ENCODE measurements around the gene TMEM43.

TMEM43 gene

GRCh38 chr3:14150491-14151230 lies 25.8 kb downstream of the TMEM43 start:
- H3K9me3 Mint-ChIP-seq = no peaks in the 10 kb centered on the region
- no peak for ATAC-seq
- peak overlapping the region; percentile 2 to 79 for H3K27ac Mint-ChIP-seq
- H3K27me3 Mint-ChIP-seq = no peaks in the 10 kb centered on the region
- no peak overlapping the region for H3K4me3 Mint-ChIP-seq
- peaks cover 7% of the 10 kb centered on the region for H3K4me1 Mint-ChIP-seq
- no peak for DNase-seq

- no peaks in the 10 kb centered on the region for H3K9me3 Mint-ChIP-seq
- ATAC-seq = no peak
- DNase-seq = no peak
- no peak overlapping the region for H3K27ac Mint-ChIP-seq
- no peak overlapping the region for H3K4me3 Mint-ChIP-seq
- peaks cover 7% of the 10 kb centered on the region for H3K4me1 Mint-ChIP-seq
- H3K27me3 Mint-ChIP-seq = no peaks in the 10 kb centered on the region
These were observed 26.7 kb downstream of the TMEM43 start for GRCh38 chr3:14151471-14152083.

DNA sequence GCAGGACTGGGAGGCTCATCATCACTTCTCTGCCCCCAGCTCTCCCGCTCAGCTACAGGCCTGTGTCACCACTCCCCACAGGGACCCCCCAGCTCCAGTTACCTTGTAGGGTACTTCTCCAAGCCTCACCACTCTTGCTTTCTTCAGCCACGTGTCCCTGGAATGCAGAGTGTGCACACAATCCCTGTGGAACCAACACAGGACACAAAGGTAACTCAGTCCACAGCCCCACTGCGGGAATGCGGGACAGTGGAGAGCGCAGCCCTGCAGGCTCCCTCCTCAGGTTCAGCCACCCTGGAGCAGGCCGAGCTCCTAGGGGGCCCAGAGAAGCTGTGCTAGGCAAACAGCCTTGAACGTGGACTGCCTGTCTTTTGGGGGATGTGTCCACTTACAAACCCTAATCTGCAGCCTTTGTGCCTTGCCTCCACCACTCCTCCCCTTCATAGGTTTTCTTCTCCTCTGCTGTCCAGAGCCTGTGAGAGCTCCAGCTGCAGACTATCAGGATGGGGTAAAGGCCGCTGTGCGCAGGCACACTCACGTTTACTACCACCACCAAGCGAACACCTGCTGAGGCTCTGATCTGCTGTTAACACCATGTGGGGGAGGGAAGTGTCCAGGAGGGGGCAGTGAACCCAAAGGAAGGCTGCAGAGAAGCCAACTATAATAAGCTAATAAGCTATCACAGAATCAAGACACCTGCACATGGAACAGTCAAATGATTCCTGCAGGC lies 27.5 kb downstream of the TMEM43 start:
- Mint-ChIP-seq H3K4me1 (peaks cover 7% of the 10 kb centered on the region), H3K9me3 (no peaks in the 10 kb centered on the region), H3K27ac (peak overlapping the region in 1 of 2 donors; percentile 38), H3K27me3 (no peaks in the 10 kb centered on the region), H3K4me3 (no peak overlapping the region)
- ATAC-seq = peak; percentile 54
- no peak for DNase-seq

GRCh38 chr3:14152963-14153355 lies 28.1 kb downstream of the TMEM43 start:
- no peaks in the 10 kb centered on the region for H3K9me3 Mint-ChIP-seq
- no peak overlapping the region for H3K4me3 Mint-ChIP-seq
- peaks cover 7% of the 10 kb centered on the region for H3K4me1 Mint-ChIP-seq
- peak overlapping the region in 1 of 2 donors; percentile 38 for H3K27ac Mint-ChIP-seq
- ATAC-seq (no peak), DNase-seq (no peak)
- H3K27me3 Mint-ChIP-seq = no peaks in the 10 kb centered on the region

DNA sequence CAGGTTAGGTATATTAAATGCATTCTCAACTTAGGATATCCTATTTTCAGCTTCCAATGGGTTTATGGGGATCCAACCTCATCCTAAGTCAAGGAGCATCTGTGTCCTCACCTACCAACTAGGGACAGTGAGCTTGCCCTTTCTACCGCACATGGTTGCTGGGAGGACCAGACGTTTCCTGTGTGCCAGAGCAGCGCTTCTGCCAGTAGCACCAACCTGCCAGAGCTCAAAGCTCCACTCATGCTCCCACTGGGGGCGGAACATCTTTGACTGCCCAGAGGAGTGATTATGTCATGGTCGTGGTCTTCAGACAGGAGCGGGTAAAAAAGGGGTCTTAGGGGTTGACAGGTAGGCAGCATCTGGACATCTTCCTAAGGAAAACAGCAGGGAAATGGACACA lies 28.8 kb downstream of the TMEM43 start:
- no peak overlapping the region for H3K27ac Mint-ChIP-seq
- DNase-seq (no peak), ATAC-seq (no peak)
- H3K9me3 Mint-ChIP-seq = no peaks in the 10 kb centered on the region
- H3K4me1 Mint-ChIP-seq = peaks cover 7% of the 10 kb centered on the region
- H3K4me3 Mint-ChIP-seq = no peak overlapping the region
- no peaks in the 10 kb centered on the region for H3K27me3 Mint-ChIP-seq

DNA sequence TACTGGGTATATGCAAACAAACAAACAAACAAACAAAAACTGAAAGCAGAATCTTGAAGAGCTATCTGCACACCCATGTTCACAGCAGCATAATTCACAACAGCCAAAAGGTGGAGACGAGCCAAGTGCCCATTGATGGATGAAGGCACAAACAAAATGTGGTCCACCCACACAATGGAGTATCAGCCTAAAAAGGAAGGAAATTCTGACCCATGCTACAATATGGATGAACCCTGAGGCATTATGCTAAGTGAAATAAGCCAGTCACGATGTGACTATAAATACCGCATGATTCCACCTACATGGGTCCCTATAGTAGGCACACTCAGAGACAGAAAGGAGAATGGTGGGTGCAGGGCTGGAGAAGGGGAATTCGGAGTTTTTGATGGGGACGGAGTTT lies 29.4 kb downstream of the TMEM43 start:
- no peak for ATAC-seq
- Mint-ChIP-seq H3K9me3 (no peaks in the 10 kb centered on the region), H3K4me1 (peaks cover 7% of the 10 kb centered on the region), H3K27ac (no peak overlapping the region), H3K27me3 (no peaks in the 10 kb centered on the region), H3K4me3 (no peak overlapping the region)
- no peak for DNase-seq

- Mint-ChIP-seq H3K27me3 (no peaks in the 10 kb centered on the region), H3K4me1 (peaks cover 7% of the 10 kb centered on the region), H3K4me3 (no peak overlapping the region), H3K27ac (peak overlapping the region in 1 of 2 donors; percentile 77), H3K9me3 (no peaks in the 10 kb centered on the region)
- DNase-seq (no peak), ATAC-seq (no peak)
These were observed 30.1 kb downstream of the TMEM43 start for GRCh38 chr3:14154895-14155440.

DNA sequence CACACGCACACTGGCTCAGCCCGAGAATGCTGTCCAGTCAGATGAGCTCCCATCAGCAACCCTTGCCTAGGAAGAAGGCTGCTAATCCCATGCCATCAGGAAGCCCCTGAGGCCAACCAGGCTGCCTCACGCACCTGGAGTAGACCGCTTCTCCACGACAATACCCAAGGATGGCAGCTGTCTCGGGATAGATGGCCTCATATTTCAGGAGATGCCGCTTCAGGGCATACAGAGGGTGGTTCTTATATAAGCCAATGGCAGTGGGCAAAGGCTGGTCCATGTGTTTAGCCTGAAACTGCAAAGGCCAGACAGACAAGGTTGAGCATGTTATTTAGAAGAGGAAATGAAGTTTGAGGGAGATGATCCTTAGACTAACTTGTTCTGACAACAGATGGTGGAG lies 31.3 kb downstream of the TMEM43 start:
- ATAC-seq (no peak), DNase-seq (no peak)
- Mint-ChIP-seq H3K27ac (no peak overlapping the region), H3K27me3 (no peaks in the 10 kb centered on the region), H3K4me3 (no peak overlapping the region), H3K9me3 (no peaks in the 10 kb centered on the region), H3K4me1 (peaks cover 7% of the 10 kb centered on the region)

DNA sequence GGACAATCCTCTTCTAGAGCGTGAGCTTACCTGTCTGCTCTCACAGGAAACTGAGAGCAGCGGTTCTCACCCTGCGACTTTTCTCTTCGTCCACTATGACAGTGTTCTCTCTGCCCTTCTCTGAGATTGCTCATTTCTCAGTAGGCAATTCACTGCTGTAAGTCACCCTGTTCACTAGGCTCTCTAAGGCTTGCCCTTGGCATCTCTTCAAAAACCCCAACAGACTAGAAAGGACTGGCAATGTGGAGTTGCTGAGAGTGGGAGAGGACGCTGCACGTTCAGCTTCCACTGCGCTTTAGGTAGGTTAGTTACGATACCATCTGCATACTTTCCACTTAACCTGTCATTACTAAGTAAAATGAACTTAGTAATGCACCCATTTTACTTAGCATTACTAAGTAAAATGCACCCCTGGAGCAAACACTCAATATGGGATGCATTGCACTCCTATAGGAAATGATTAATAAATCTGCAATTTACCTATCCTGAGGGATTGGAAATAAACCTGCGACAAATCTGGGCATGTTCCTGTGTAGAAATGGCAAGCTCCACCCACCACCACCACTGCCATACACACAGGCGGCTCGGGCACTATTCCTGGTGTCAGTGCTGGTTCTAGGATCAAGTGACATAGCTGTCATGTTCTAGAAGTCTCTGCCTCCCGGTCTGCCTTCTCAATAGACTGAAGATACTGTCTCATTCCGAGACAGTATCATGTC lies 32.1 kb downstream of the TMEM43 start:
- Mint-ChIP-seq H3K9me3 (peaks cover 5 to 6% of the 10 kb centered on the region in 2 donors), H3K4me3 (no peak overlapping the region), H3K27ac (no peak overlapping the region), H3K27me3 (no peaks in the 10 kb centered on the region), H3K4me1 (peaks cover 7% of the 10 kb centered on the region)
- DNase-seq = no peak
- ATAC-seq = no peak

GRCh38 chr3:14157951-14158350 lies 33.1 kb downstream of the TMEM43 start:
- Mint-ChIP-seq H3K4me1 (peaks cover 7% of the 10 kb centered on the region), H3K27me3 (no peaks in the 10 kb centered on the region), H3K27ac (peak overlapping the region in 1 of 2 donors; percentile 64), H3K4me3 (no peak overlapping the region), H3K9me3 (peaks cover 11 to 14% of the 10 kb centered on the region in 2 donors)
- DNase-seq (no peak), ATAC-seq (no peak)

GRCh38 chr3:14158370-14158769 lies 33.5 kb downstream of the TMEM43 start:
- peaks cover 7% of the 10 kb centered on the region for H3K4me1 Mint-ChIP-seq
- peak overlapping the region in 1 of 2 donors; percentile 64 for H3K27ac Mint-ChIP-seq
- DNase-seq = no peak
- H3K9me3 Mint-ChIP-seq = peaks cover 11 to 14% of the 10 kb centered on the region in 2 donors
- no peaks in the 10 kb centered on the region for H3K27me3 Mint-ChIP-seq
- H3K4me3 Mint-ChIP-seq = no peak overlapping the region
- no peak for ATAC-seq

- Mint-ChIP-seq H3K9me3 (peaks cover 11 to 14% of the 10 kb centered on the region in 2 donors), H3K27me3 (no peaks in the 10 kb centered on the region), H3K4me3 (no peak overlapping the region), H3K4me1 (peaks cover 7% of the 10 kb centered on the region), H3K27ac (no peak overlapping the region)
- DNase-seq (no peak), ATAC-seq (no peak)
These were observed 34.6 kb downstream of the TMEM43 start for GRCh38 chr3:14159426-14159825.

GRCh38 chr3:14161282-14161681 lies 36.4 kb downstream of the TMEM43 start:
- peaks cover 11 to 14% of the 10 kb centered on the region in 2 donors for H3K9me3 Mint-ChIP-seq
- no peak overlapping the region for H3K4me3 Mint-ChIP-seq
- H3K27me3 Mint-ChIP-seq = no peaks in the 10 kb centered on the region
- ATAC-seq (no peak), DNase-seq (no peak)
- H3K4me1 Mint-ChIP-seq = peaks cover under 1% of the 10 kb centered on the region
- H3K27ac Mint-ChIP-seq = no peak overlapping the region

- no peak for ATAC-seq
- H3K27ac Mint-ChIP-seq = no peak overlapping the region
These were observed 37.3 kb downstream of the TMEM43 start for GRCh38 chr3:14162178-14162577.

DNA sequence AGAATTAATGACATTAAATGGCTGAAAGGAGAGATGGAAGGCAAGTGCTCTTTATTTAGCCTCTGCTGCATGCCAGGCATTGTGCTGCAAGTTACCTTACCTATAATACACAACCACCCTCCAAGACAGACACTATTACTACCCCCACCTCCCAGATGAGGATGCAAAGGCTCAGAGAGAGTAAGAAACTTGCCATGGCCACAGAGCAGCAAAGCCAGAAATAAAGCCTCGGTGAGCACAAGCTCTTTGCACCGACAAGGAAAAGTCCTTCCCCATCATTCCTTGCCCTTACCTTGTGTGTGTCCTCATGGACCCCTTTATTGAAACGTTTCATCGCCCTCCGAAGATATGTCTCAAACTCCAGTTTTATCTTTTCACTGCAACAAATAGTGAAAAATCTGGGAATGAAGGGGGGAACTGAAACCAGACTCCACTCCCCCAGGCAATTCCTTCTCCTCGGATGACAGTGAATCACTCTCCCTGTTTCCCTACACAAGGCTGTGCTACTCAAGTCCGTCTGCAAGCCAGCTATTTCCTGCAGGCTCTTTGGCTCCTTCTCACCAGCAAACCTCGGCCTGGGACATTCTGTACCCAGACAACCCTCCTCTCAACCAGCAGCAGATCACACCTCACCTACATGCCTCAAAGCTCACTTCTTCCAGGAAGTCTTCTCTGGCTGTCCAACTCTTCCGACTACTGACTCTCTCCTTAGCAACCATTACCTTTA lies 42.2 kb downstream of the TMEM43 start:
- ATAC-seq (no peak), DNase-seq (no peak)
- peaks cover 22% of the 10 kb centered on the region for H3K4me1 Mint-ChIP-seq
- H3K9me3 Mint-ChIP-seq = peaks cover 6 to 8% of the 10 kb centered on the region in 2 donors
- H3K27me3 Mint-ChIP-seq = no peaks in the 10 kb centered on the region
- H3K4me3 Mint-ChIP-seq = no peak overlapping the region
- H3K27ac Mint-ChIP-seq = peak overlapping the region in 1 of 2 donors; percentile 4

More at GRCh38 chr3:14162178-14162577, 37.3 kb downstream of the TMEM43 start:
- Mint-ChIP-seq H3K4me1 (no peaks in the 10 kb centered on the region), H3K9me3 (peaks cover 11 to 14% of the 10 kb centered on the region in 2 donors), H3K27me3 (no peaks in the 10 kb centered on the region), H3K4me3 (no peak overlapping the region)
- no peak for DNase-seq
